ENCODE data around the gene LRRC19. TPM values are rescaled to one million over a fixed set of nuclear protein-coding genes. Genes with fewer than 3 reads are reported as not detected.

LRRC19 gene
- total RNA-seq, 1 experiment from 2014 or later, result not detected

DNA sequence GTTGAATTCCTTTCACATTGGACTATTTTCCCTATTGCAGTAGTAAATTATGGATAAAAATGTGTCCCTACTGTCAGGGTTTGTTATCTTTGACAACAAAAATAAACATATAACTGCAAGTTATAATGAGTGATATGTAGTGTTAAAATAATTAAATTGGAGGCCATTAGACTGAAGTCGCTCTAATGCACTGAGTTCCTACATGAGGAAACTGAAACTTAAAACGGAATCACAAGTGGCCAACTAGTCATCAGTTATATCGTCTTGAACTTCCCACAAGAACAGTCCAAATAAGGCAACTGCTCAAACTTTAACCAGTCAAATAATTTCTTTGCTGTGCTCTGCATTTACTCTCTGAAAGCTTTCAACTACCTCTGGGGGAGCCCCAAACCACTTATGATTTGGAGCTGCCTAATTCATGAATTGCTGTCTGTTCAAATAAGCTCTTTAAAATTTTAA, 51.4 kb downstream of the LRRC19 start:
- no peak overlapping the region for H2BK12ac ChIP-seq (ENCODE audit: insufficient read length, low read depth, low read length)
- no peak overlapping the region for H2AFZ ChIP-seq (ENCODE audit: low read length)
- no peak overlapping the region for H3K56ac ChIP-seq (ENCODE audit: insufficient read length, low read depth, low read length)
- no peaks in the 10 kb centered on the region for H3K27me3 ChIP-seq (ENCODE audit: insufficient read depth, low read length)
- H3K36me3 Mint-ChIP-seq (ENCODE audit: insufficient read depth in 1 of 3, low read depth in 3 of 3), result no peaks in the 10 kb centered on the region
- no peaks in the 10 kb centered on the region for H3K4me1 ChIP-seq (ENCODE audit: insufficient read depth, low read length)
- H3K23ac ChIP-seq (ENCODE audit: insufficient read length, low read depth, low read length), result no peak overlapping the region
- H2BK20ac ChIP-seq (ENCODE audit: low read depth, low read length, poor library complexity, severe bottlenecking), result no peak overlapping the region
- H3K79me2 ChIP-seq (ENCODE audit: insufficient read depth, low read length), result no peaks in the 10 kb centered on the region
- H2BK5ac ChIP-seq (ENCODE audit: insufficient read length, low read length), result no peak overlapping the region
- H4K8ac ChIP-seq (replicated peaks; ENCODE audit: insufficient read length, low read depth, low read length), result no peak overlapping the region
- H3K9me3 ChIP-seq (ENCODE audit: control insufficient read depth, low read depth, low read length), result no peaks in the 10 kb centered on the region
- H3K14ac ChIP-seq (ENCODE audit: insufficient read depth, low read length), result no peak overlapping the region
- no peak overlapping the region for H3K4ac ChIP-seq (ENCODE audit: low read depth, low read length)
- no peak overlapping the region for H4K91ac ChIP-seq (ENCODE audit: insufficient read length, low read depth, low read length)
- H3K27ac Mint-ChIP-seq, result no peak overlapping the region
- H3K9ac ChIP-seq (ENCODE audit: extremely low read depth, insufficient read length, low read length), result no peak overlapping the region
- H4K20me1 ChIP-seq (ENCODE audit: control insufficient read depth, insufficient read depth, insufficient read length), result no peaks in the 10 kb centered on the region
- no peak overlapping the region for H2AK5ac ChIP-seq (ENCODE audit: insufficient read length, low read length)
- H3K23me2 ChIP-seq (ENCODE audit: insufficient read length, low read depth, low read length, poor library complexity, severe bottlenecking), result peaks cover 4% of the 10 kb centered on the region
- no peaks in the 10 kb centered on the region; a peak in 1 of 5 replicates for H3K9me3 Mint-ChIP-seq
- no peak overlapping the region for H3K18ac ChIP-seq (ENCODE audit: insufficient read length, low read depth, low read length)
- no CpG with 5 or more reads among the region's 3 CpGs for WGBS (ENCODE audit: extremely low coverage, insufficient read length, low lambda C conversion rate)
- no peak overlapping the region for H2BK15ac ChIP-seq (ENCODE audit: low read depth, low read length)
- H3K4me1 Mint-ChIP-seq, result peaks cover 18 to 19% of the 10 kb centered on the region in 2 experiments
- H4K5ac ChIP-seq (ENCODE audit: insufficient read length, low read depth, low read length), result no peak overlapping the region
- TF ChIP-seq, protein P1, sequence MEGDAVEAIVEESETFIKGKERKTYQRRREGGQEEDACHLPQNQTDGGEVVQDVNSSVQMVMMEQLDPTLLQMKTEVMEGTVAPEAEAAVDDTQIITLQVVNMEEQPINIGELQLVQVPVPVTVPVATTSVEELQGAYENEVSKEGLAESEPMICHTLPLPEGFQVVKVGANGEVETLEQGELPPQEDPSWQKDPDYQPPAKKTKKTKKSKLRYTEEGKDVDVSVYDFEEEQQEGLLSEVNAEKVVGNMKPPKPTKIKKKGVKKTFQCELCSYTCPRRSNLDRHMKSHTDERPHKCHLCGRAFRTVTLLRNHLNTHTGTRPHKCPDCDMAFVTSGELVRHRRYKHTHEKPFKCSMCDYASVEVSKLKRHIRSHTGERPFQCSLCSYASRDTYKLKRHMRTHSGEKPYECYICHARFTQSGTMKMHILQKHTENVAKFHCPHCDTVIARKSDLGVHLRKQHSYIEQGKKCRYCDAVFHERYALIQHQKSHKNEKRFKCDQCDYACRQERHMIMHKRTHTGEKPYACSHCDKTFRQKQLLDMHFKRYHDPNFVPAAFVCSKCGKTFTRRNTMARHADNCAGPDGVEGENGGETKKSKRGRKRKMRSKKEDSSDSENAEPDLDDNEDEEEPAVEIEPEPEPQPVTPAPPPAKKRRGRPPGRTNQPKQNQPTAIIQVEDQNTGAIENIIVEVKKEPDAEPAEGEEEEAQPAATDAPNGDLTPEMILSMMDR (conservative IDR thresholded peaks at IDR 0.05), result no peak
- no peak overlapping the region for H2BK120ac ChIP-seq (ENCODE audit: low read depth, low read length, poor library complexity, severe bottlenecking)
- no peaks in the 10 kb centered on the region for H3K27me3 Mint-ChIP-seq (ENCODE audit: low read depth)
- no peak overlapping the region for H3K4me2 ChIP-seq (ENCODE audit: insufficient read depth, insufficient read length, low read length)
- DNase-seq, result no peak
- H3K4me3 Mint-ChIP-seq, result no peak overlapping the region
- H3K27ac ChIP-seq (ENCODE audit: insufficient read length, low read depth, low read length), result no peak overlapping the region
- H3T11ph ChIP-seq (ENCODE audit: low read length), result no peak overlapping the region
- H3K79me1 ChIP-seq (ENCODE audit: insufficient read depth, low read depth, low read length, poor library complexity, severe bottlenecking), result no peaks in the 10 kb centered on the region
